Measurements from ENCODE around the gene XYLT2. TPM values are rescaled to one million over a fixed set of nuclear protein-coding genes. Genes with fewer than 3 reads are reported as not detected.

The XYLT2 gene
- total RNA-seq, 1 experiment from 2014 or later = 39.7 TPM

DNA sequence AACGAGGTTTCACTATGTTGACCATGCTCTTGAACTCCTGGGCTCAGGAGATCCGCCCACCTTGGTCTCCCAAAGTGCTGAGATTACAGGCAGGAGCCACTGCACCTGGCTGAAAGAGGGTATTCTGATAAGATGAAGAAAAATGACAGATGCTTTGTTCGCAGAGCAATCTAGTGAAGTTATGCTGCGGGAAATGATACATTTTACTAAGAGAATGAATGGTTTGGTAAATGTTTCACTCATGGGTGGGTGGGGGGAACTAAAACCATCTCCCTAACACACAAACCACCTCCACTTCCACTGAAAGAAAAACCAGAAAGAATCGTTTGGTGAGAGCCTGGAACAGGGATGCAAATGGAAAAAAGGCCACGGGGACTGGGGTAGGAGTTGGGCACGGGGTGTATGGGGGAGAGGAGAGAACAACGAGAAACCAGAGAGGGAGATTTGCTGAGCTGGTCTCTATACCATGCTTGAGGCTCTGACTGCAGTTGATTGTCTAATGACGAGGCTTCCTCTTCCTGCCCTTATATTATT, 19.0 kb upstream of the XYLT2 start:
- no peaks in the 10 kb centered on the region for H3K27me3 Mint-ChIP-seq (ENCODE audit: low read depth)
- H3K9me3 Mint-ChIP-seq = no peaks in the 10 kb centered on the region
- no peak overlapping the region for H3K27ac Mint-ChIP-seq
- ATAC-seq (no peak), DNase-seq (ENCODE audit: low spot score) (no peak)
- no peaks in the 10 kb centered on the region for H3K36me3 Mint-ChIP-seq
- H3K4me1 Mint-ChIP-seq = no peaks in the 10 kb centered on the region; the same call in none of the 2 replicates
- POLR2A ChIA-PET = no interaction called here
- TF ChIP-seq NFE2L1 (CRISPR knock-in tag; IDR thresholded peaks at IDR 0.05) (no peak), HMGA2 (CRISPR knock-in tag; IDR thresholded peaks at IDR 0.05) (no peak), NR1H2 (CRISPR knock-in tag; IDR thresholded peaks at IDR 0.05) (no peak), GABPB1 (CRISPR knock-in tag; IDR thresholded peaks at IDR 0.05) (no peak), OVOL2 (CRISPR knock-in tag; IDR thresholded peaks at IDR 0.05; ENCODE audit: borderline replicate concordance) (no peak), ESRRA (CRISPR knock-in tag; IDR thresholded peaks at IDR 0.05; ENCODE audit: borderline replicate concordance) (no peak), TEAD4 (CRISPR knock-in tag; IDR thresholded peaks at IDR 0.05) (no peak), ZNF121 (CRISPR knock-in tag; IDR thresholded peaks at IDR 0.05) (no peak), ETV6 (CRISPR knock-in tag; IDR thresholded peaks at IDR 0.05) (no peak), NFATC4 (CRISPR knock-in tag; IDR thresholded peaks at IDR 0.05) (no peak), KAT7 (CRISPR knock-in tag; IDR thresholded peaks at IDR 0.05; ENCODE audit: borderline replicate concordance) (no peak)
- TF ChIP-seq, protein P1, sequence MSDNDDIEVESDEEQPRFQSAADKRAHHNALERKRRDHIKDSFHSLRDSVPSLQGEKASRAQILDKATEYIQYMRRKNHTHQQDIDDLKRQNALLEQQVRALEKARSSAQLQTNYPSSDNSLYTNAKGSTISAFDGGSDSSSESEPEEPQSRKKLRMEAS (CRISPR knock-in tag; IDR thresholded peaks at IDR 0.05) = no peak
- TF ChIP-seq, protein P2, sequence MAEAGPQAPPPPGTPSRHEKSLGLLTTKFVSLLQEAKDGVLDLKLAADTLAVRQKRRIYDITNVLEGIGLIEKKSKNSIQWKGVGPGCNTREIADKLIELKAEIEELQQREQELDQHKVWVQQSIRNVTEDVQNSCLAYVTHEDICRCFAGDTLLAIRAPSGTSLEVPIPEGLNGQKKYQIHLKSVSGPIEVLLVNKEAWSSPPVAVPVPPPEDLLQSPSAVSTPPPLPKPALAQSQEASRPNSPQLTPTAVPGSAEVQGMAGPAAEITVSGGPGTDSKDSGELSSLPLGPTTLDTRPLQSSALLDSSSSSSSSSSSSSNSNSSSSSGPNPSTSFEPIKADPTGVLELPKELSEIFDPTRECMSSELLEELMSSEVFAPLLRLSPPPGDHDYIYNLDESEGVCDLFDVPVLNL (CRISPR knock-in tag; IDR thresholded peaks at IDR 0.05; ENCODE audit: borderline replicate concordance, low read depth) = no peak
- TF ChIP-seq, protein P3, sequence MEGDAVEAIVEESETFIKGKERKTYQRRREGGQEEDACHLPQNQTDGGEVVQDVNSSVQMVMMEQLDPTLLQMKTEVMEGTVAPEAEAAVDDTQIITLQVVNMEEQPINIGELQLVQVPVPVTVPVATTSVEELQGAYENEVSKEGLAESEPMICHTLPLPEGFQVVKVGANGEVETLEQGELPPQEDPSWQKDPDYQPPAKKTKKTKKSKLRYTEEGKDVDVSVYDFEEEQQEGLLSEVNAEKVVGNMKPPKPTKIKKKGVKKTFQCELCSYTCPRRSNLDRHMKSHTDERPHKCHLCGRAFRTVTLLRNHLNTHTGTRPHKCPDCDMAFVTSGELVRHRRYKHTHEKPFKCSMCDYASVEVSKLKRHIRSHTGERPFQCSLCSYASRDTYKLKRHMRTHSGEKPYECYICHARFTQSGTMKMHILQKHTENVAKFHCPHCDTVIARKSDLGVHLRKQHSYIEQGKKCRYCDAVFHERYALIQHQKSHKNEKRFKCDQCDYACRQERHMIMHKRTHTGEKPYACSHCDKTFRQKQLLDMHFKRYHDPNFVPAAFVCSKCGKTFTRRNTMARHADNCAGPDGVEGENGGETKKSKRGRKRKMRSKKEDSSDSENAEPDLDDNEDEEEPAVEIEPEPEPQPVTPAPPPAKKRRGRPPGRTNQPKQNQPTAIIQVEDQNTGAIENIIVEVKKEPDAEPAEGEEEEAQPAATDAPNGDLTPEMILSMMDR (IDR thresholded peaks at IDR 0.05) = no peak
- TF ChIP-seq, protein P4, sequence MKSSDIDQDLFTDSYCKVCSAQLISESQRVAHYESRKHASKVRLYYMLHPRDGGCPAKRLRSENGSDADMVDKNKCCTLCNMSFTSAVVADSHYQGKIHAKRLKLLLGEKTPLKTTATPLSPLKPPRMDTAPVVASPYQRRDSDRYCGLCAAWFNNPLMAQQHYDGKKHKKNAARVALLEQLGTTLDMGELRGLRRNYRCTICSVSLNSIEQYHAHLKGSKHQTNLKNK (CRISPR knock-in tag; IDR thresholded peaks at IDR 0.05) = no peak
- TF ChIP-seq, protein P5, sequence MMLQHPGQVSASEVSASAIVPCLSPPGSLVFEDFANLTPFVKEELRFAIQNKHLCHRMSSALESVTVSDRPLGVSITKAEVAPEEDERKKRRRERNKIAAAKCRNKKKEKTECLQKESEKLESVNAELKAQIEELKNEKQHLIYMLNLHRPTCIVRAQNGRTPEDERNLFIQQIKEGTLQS (CRISPR knock-in tag; conservative IDR thresholded peaks at IDR 0.05) = no peak
- TF ChIP-seq, protein P6, sequence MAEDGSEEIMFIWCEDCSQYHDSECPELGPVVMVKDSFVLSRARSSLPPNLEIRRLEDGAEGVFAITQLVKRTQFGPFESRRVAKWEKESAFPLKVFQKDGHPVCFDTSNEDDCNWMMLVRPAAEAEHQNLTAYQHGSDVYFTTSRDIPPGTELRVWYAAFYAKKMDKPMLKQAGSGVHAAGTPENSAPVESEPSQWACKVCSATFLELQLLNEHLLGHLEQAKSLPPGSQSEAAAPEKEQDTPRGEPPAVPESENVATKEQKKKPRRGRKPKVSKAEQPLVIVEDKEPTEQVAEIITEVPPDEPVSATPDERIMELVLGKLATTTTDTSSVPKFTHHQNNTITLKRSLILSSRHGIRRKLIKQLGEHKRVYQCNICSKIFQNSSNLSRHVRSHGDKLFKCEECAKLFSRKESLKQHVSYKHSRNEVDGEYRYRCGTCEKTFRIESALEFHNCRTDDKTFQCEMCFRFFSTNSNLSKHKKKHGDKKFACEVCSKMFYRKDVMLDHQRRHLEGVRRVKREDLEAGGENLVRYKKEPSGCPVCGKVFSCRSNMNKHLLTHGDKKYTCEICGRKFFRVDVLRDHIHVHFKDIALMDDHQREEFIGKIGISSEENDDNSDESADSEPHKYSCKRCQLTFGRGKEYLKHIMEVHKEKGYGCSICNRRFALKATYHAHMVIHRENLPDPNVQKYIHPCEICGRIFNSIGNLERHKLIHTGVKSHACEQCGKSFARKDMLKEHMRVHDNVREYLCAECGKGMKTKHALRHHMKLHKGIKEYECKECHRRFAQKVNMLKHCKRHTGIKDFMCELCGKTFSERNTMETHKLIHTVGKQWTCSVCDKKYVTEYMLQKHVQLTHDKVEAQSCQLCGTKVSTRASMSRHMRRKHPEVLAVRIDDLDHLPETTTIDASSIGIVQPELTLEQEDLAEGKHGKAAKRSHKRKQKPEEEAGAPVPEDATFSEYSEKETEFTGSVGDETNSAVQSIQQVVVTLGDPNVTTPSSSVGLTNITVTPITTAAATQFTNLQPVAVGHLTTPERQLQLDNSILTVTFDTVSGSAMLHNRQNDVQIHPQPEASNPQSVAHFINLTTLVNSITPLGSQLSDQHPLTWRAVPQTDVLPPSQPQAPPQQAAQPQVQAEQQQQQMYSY (CRISPR knock-in tag; IDR thresholded peaks at IDR 0.05) = no peak
- TF ChIP-seq, protein P7, sequence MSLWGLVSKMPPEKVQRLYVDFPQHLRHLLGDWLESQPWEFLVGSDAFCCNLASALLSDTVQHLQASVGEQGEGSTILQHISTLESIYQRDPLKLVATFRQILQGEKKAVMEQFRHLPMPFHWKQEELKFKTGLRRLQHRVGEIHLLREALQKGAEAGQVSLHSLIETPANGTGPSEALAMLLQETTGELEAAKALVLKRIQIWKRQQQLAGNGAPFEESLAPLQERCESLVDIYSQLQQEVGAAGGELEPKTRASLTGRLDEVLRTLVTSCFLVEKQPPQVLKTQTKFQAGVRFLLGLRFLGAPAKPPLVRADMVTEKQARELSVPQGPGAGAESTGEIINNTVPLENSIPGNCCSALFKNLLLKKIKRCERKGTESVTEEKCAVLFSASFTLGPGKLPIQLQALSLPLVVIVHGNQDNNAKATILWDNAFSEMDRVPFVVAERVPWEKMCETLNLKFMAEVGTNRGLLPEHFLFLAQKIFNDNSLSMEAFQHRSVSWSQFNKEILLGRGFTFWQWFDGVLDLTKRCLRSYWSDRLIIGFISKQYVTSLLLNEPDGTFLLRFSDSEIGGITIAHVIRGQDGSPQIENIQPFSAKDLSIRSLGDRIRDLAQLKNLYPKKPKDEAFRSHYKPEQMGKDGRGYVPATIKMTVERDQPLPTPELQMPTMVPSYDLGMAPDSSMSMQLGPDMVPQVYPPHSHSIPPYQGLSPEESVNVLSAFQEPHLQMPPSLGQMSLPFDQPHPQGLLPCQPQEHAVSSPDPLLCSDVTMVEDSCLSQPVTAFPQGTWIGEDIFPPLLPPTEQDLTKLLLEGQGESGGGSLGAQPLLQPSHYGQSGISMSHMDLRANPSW (CRISPR knock-in tag; conservative IDR thresholded peaks at IDR 0.05; ENCODE audit: low read depth) = no peak
- CTCF ChIA-PET = no interaction called here
- no peak overlapping the region for H3K4me3 Mint-ChIP-seq
